Upper lobe of left lung (tissue), 4 donors: ENCODE measurements around the gene TNFRSF21.

Experiments
- EP300 ChIP-seq, 4 donors: sonication (generic); formaldehyde crosslinking; IDR thresholded peaks; one replicate each; pipeline ENCODE4 v1.5.1; 2017; ENCODE audit warnings: antibody characterized with exemption in 4 of 4, control low read depth in 2 of 4
- POLR2A ChIP-seq, 4 donors: fragments of 450-650 bp; IDR thresholded peaks; one replicate each; pipeline ENCODE4 v1.5.1; 2016 to 2017; ENCODE audit warnings: antibody characterized with exemption in 4 of 4, mild to moderate bottlenecking in 2 of 4
- POLR2AphosphoS5 ChIP-seq, 2 donors: sonication (generic); formaldehyde crosslinking; IDR thresholded peaks; one replicate each; pipeline ENCODE4 v1.5.1; 2017; ENCODE audit warnings: antibody characterized with exemption in 2 of 2
- TF ChIP-seq, protein P1 (sequence below), 6 experiments: fragments of 450-650 bp in 4 of 6; fragments of 200-600 bp in 2 of 6; sonication (generic) in 2 of 6; IDR thresholded peaks; one replicate each; pipeline ENCODE4 v1.5.1; 2016 to 2019; ENCODE audit warnings: antibody characterized with exemption in 6 of 6

DNA sequence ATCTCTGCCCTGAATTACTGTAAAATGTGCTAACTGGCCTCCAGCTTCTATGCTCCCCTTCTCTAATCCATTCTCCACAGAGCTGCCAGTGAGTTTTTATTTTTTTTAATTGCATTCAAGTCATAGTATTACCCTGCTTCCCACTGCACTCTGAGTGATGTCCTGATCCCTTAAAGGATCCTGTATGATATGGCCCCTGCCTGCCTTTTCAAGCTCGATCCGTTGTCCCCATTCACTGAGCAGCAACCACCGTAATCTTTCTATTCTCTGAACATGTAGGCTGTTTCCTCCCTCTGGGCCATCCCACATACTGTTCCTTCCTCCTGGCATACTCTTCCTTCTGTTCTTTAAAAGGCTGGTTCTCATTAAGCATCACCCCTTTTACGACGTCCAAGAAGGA is 9.3 kb downstream of the TNFRSF21 start:
- TF ChIP-seq, protein P1, sequence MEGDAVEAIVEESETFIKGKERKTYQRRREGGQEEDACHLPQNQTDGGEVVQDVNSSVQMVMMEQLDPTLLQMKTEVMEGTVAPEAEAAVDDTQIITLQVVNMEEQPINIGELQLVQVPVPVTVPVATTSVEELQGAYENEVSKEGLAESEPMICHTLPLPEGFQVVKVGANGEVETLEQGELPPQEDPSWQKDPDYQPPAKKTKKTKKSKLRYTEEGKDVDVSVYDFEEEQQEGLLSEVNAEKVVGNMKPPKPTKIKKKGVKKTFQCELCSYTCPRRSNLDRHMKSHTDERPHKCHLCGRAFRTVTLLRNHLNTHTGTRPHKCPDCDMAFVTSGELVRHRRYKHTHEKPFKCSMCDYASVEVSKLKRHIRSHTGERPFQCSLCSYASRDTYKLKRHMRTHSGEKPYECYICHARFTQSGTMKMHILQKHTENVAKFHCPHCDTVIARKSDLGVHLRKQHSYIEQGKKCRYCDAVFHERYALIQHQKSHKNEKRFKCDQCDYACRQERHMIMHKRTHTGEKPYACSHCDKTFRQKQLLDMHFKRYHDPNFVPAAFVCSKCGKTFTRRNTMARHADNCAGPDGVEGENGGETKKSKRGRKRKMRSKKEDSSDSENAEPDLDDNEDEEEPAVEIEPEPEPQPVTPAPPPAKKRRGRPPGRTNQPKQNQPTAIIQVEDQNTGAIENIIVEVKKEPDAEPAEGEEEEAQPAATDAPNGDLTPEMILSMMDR (IDR thresholded peaks at IDR 0.05): no peak
- TF ChIP-seq POLR2AphosphoS5 (IDR thresholded peaks at IDR 0.05) (no peak), POLR2A (IDR thresholded peaks at IDR 0.05) (no peak), EP300 (IDR thresholded peaks at IDR 0.05) (no peak)
